RCC 7860 (cell line): Measurements from ENCODE around the gene MFSD2B.
"Not testable (repeated sequence)": the region's sequence is repeated elsewhere in the genome, so short reads cannot be mapped to it uniquely, and the experiment has no call there.

Source experiments
- DNase-seq: peaks from one replicate; pipeline ENCODE4 v3.0.0-alpha.2; 2015; ENCODE audit warnings: low spot score
- FAIRE-seq: peaks from 2 replicates; lab custom pipeline; 2012; peaks lifted over from hg19 to GRCh38; lab: Jason Lieb, UNC

The MFSD2B gene

DNA sequence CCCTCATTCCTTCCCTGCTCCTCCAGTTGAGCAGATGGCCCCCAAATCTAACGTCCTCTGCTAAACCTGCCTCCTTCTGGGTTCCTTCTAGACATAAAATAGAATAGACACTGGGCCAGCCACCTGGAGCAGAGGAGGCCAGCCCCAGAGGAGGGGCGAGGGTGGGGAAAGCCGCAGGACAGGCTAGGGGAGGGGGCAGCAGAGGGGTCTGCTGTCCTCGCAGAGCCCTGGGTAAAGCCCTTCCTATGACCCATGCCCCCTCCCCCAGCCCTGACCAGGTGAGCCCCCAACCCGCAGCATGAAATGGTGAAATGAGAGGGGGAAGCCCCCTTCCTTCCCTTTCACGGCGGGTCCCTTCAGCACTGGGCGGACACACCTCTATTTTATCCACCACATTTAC, 7.8 kb downstream of the MFSD2B start:
- no peak for DNase-seq
- no peak for FAIRE-seq

DNA sequence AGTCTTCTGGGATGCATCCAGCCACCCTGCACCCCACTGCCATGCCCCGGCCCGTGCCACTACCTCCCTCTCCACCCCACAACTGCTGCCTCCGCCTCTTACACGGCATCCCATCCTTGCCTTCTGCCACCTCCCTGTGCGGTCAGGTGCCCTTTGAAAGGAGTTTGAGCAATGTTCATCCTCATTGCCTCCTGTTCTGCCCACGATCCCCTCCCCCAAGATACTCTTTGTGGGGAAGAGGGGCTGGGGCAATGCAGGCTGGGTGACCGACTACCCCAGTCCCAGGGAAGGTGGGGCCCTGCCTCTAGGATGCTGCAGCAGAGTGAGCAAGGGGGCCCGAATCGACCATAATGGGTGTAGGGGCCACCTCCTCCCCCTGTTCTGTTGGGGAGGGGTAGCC, 8.4 kb downstream of the MFSD2B start:
- no peak for FAIRE-seq
- DNase-seq, result no peak

GRCh38 chr2:24019729-24020128, 9.8 kb downstream of the MFSD2B start:
- FAIRE-seq (no peak), DNase-seq (no peak)

GRCh38 chr2:24020244-24020643, 10.4 kb downstream of the MFSD2B start:
- DNase-seq, result no peak
- no peak for FAIRE-seq

GRCh38 chr2:24021122-24021998, 11.5 kb downstream of the MFSD2B start:
- no peak for FAIRE-seq
- DNase-seq, result no peak

- DNase-seq (no peak), FAIRE-seq (no peak)
Measured at GRCh38 chr2:24022324-24022974, 12.6 kb downstream of the MFSD2B start.

DNA sequence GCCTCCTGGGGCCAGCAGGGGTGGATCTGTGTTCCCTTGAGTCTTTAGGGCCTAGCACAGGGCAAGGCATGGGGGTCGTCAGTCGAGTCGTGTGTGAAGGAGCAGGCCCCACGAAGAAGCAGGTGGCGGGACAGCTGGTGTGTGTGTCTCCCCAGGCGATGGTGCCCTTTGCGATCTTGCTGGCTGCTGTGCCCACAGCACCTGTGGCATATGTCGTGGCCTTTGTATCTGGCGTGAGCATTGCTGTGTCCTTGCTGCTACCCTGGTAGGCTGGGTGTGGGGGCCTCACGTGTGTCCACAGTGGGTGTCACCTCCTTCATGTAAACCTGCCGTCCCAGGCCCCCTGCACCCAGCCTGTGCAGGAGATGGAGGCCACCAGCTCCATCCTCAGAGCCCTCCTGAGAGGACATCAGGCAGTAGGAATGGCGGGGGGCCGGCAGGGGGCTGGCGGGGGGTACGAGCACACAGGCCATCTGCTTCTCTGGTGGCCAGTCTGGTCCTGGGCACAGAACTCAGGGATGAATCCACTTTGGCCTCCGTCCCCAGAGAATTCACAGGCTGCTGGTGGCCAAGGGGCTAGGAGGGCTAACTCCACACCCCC, 13.2 kb downstream of the MFSD2B start:
- DNase-seq, result no peak
- FAIRE-seq, result no peak

DNA sequence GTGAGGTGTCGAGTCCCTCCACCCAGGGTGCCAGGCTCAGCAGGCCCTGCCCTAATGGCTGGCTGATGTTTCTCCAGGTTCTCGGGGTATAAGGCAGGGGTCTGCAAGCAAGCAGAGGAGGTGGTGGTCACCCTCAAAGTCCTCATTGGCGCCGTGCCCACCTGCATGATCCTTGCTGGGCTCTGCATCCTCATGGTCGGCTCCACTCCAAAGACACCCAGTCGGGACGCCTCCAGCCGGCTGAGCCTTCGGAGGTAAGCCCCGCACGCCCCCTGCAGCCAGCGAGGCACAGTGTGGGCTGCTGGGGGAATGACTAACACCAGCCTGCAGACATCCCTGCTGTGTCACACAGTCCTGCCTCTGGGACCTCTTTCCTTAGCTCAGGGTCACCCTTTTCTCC, 14.1 kb downstream of the MFSD2B start:
- FAIRE-seq (no peak), DNase-seq (no peak)

DNA sequence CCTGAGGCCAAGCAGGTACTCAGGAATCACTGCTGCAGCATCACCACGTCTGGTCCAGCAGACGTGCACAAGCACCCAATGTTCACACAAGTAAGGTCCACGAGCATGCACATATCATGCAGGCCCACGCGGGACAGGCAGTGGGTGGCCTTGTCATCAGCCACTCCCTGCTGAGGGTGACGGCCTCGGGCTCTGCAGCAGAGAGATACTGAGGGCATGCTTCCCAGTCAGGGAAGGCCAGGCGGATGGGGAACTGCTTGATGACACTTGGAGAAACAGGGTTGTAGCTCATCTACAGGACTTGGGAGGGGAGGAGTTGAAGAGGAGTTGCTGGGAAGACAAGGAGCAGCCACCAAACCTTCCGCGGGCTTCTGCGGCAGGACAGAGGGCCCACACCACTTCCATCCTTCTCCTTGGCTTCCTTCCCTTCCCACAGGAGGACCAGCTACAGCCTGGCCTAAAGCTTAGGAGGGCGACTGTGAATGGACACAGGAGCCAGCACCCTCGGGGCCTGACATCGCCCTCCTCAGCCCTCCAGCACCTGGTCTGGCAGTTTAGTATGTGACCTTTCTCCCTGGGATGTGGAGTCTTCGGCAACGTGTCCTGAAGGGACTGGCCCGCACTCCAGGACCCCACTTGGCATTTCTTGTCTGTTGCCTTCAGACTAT, 15.2 kb downstream of the MFSD2B start:
- DNase-seq (no peak), FAIRE-seq (no peak)

DNA sequence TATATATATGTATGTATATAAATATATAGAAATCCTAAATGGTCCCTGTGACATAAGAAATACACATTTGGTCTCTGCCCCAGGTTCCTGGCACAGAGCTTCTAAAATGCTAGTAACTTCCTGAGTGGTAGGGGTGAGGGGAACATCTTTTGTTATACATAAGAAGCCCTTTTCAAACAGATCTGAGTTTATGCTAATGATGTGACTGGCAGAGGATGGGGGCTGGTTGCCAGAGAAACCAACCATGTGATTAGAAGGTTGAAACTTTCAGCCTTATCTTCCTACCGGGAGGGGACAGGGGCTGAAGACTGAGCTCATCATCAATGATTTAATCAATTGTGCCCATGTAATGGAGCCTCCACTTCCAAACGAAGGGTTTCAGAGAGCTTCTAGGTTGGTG, 16.3 kb downstream of the MFSD2B start:
- DNase-seq, result no peak
- no peak for FAIRE-seq

GRCh38 chr2:24038786-24039499, 29.1 kb downstream of the MFSD2B start:
- no peak for DNase-seq
- no peak for FAIRE-seq

DNA sequence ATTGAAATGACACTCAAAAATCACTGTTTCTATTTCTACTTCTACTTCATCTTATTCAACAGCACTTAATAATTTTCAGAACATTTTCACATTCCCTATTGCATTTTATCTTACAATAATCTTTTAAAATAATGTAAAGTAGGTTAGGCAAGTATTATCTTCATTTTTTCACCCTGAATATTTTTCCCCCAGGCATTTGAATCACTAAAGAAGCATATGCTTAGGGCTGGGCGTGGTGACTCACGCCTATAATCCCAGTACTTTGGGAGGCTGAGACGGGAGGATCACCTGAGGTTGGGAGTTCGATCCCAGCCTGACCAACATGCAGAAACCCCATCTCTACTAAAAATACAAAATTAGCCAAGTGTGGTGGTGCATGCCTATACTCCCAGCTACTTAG, 30.6 kb downstream of the MFSD2B start:
- FAIRE-seq, result no peak
- DNase-seq, result no peak

DNA sequence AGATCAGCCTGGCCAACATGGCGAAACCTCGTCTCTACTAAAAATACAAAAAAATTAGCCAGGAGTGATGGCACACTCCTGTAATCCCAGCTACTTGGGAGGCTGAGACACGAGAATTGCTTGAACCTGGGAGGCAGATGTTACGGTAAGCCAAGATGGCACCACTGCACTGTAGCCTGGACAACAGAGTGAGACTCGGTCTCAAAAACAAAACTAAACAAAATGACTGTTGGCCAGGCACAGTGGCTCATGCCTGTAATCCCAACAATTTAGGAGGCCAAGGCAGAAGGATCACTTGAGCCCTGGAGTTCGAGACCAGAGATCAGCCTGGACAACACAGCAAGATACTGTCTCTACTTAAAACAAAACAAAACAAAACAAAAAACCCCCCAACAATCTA, 33.2 kb downstream of the MFSD2B start:
- not testable (repeated sequence) for DNase-seq, FAIRE-seq

GRCh38 chr2:24045511-24046508, 35.9 kb downstream of the MFSD2B start:
- FAIRE-seq (no peak), DNase-seq (no peak)

GRCh38 chr2:24046599-24046929, 36.7 kb downstream of the MFSD2B start:
- no peak for FAIRE-seq
- no peak for DNase-seq

DNA sequence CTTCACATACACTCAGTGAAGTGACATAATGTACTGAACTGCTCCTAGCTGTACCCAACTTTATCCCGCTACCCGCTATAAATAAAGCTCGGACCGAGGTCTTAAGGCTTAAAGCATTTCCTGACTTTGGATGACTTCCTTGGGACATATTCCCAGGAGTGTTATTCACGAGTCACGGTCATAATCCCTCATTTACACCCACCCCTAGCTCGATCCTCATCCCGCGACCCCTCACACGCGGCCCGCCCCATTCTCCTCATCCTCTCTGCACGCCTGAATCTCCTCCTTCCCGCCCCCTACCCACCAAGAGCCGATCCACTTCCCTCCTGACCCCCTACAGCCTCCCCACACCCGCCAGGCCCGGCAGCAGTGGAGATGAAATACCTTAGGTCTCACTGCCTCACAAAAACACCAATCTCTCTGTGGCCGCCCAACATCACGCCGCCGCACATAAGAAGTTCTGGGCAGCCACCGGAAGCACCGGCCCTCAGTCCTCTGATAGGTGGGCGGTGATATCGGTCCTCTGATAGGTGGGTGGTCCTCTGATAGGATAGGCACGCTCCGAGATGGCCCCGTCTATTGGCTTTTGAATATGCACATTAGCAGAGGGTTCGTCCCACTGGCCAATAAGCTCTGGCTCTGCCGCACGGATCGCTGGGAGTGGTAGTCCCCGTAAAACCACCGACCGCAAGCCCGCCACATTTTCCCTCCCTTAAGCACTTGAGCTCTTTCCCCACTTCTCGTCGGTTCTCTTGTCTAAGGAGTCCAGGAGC, 37.2 kb downstream of the MFSD2B start, which contains the start of gene WDCP:
TSS of gene WDCP (minus strand) at position 462 of the 773 bp plus-strand sequence. CDS start 7,897 bp downstream, outside the sequence.
- FAIRE-seq (peak; percentile 90), DNase-seq (peak; percentile 97)

GRCh38 chr2:24047703-24048033, 37.8 kb downstream of the MFSD2B start:
- FAIRE-seq, result no peak
- DNase-seq, result no peak

GRCh38 chr2:24048769-24049484, 39.0 kb downstream of the MFSD2B start:
- FAIRE-seq, result no peak
- no peak for DNase-seq
